GM12892 (cell line): ENCODE data around the gene FABP6.

Experiments used
- DNase-seq: peaks from one replicate; pipeline ENCODE4 v3.0.0; 2011; ENCODE audit not compliant: insufficient read length
- FAIRE-seq: peaks from 2 replicates; lab custom pipeline; 2011; peaks lifted over from hg19 to GRCh38; lab: Jason Lieb, UNC
- POLR2A ChIP-seq: IDR thresholded peaks from 2 replicates; pipeline ENCODE4 v1.6.1; 2011; ENCODE audit warnings: low read depth, low read length, control low read depth
- POLR2AphosphoS5 ChIP-seq: IDR thresholded peaks from 2 replicates; pipeline ENCODE4 v1.6.1; 2011; ENCODE audit warnings: low read depth, low read length, control low read depth
- TAF1 ChIP-seq: IDR thresholded peaks from 2 replicates; pipeline ENCODE4 v1.6.1; 2011; ENCODE audit warnings: low read depth, mild to moderate bottlenecking, control low read depth, low read length, borderline replicate concordance

FABP6 gene

DNA sequence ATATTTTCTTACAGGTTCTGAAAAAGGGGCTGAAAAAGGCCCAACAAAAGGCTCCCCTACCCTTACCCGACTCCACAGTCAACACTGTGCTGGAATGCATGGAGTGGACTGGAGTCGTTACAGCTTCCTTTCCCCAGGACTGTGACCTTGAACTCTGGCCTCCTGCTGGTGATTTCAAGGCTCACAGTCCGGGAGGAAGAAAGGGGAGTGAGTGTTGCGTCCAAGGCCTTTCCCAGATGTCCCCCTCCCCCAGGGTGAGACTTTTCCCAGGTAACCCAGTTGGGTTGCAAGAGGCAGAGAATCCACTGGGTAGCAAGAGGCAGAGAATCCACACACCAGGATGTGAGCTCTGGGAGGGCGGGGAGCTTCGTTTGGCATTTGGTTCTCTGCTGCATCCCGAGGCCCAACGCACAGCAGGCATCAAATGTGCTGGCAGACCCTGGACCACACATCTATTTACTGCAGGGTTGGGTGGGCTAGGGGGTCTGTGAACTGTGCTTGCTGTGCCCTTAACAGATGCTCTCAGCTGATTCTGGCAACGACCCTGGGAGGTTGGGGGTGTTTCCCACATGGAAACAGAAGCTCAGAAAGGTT is 37.5 kb downstream of the FABP6 start:
- DNase-seq (no peak), FAIRE-seq (no peak)
- no peak for TF ChIP-seq POLR2A
- no peak for TF ChIP-seq TAF1
- TF ChIP-seq POLR2AphosphoS5, result no peak

DNA sequence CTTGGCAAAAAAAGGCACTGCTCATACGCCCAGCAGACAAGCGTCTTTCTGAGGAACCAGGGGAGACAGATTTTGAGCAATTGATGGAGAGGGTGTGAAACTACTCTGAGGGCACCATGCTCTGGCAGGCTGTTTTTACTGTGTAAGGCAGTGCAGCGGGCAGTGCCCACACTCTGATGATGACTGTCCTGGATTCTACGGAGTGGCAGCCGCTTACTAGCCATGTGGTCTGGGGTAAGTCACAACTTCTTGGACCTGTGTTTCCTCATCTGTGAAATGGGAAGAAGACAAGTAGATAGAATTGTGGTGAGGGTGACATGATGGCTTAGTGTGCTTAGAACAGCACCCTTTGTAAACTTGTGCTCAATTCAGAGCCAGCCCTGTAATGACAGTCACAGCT is 38.8 kb downstream of the FABP6 start:
- FAIRE-seq, result no peak
- TF ChIP-seq TAF1, result no peak
- no peak for TF ChIP-seq POLR2A
- no peak for TF ChIP-seq POLR2AphosphoS5
- no peak for DNase-seq

DNA sequence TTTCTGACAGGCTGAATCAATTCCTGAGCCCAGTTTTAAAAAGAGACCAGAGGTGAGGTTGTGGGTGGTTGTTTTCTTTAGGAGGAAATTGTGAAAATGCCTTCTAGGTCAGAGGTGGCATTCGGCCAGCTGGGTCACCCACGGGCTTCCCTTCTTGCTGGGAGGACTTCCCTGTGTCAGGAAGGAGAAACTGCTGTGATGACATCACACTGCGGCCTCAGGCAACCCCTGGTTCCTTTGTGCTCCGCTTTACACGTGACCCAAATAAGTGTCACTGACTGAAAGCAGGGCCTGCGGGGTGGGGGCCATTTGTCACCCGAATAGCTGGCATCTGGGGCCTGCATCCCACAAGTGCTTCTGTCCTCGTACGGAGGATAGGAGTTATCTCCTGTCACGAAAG is 39.7 kb downstream of the FABP6 start:
- DNase-seq, result no peak
- TF ChIP-seq POLR2AphosphoS5 (no peak), POLR2A (no peak), TAF1 (no peak)
- no peak for FAIRE-seq

DNA sequence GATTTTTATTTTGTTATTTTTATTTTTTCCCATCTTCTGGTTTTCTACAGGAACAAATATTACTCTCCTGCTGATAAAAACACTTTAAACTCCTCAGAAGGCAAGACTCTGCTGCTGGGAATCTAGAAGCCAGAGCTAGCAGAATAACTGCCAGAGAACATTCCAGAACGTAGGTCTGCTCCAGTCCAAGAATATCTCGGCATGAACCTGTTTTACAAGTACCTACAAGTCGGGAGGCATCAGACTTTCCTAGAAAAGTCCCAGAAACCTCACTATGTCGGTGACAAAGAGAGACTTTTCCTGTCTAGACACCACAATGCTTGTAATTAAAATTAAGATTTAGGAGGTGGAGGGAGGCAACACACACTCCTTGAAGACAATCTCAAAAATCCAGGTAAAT is 41.4 kb downstream of the FABP6 start:
- no peak for DNase-seq
- TF ChIP-seq TAF1, result no peak
- TF ChIP-seq POLR2AphosphoS5, result no peak
- no peak for TF ChIP-seq POLR2A

DNA sequence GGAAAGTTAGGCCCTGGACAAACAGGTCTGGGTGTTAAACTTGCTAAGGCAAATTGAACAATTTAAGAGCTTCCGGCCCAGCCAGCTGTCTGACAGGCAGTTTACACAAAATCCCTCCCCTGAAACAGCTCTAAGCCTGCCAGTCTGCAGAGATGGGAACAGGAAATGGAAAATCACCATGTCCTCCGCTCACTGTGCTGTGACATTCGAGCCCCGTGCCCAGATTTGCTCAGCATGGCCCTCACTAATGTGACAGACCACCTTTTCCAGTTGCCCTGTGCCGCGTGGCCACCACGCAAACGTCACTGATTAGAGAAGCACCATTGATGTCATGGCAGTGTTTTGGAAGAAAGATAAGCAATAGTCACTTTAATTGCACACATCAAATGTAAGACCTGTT is 42.1 kb downstream of the FABP6 start:
- TF ChIP-seq POLR2AphosphoS5 (no peak), POLR2A (no peak), TAF1 (no peak)
- DNase-seq, result no peak
- FAIRE-seq, result no peak

More for the DNA sequence above, 41.4 kb downstream of the FABP6 start:
- FAIRE-seq, result no peak

DNA sequence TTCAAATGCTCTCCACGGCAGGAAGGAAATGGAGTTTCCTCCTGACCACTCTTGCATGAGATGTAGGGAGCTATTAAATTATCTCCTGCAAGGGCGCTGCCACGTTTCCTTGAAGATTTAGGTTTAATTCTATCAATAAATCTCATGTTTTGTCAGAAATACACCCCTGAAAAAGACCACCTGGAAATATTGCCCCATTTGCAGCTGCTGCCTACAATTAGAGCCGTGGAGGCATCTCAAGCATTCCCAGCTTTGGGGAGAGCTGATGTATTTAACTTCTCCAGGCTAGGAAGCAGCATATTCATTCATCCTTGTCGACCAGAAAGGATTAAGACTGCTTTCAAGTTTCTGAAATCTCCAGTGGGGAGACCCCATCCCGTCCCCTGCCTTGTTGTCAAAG is 42.5 kb downstream of the FABP6 start:
- no peak for FAIRE-seq
- TF ChIP-seq POLR2AphosphoS5 (no peak), POLR2A (no peak), TAF1 (no peak)
- DNase-seq, result no peak

DNA sequence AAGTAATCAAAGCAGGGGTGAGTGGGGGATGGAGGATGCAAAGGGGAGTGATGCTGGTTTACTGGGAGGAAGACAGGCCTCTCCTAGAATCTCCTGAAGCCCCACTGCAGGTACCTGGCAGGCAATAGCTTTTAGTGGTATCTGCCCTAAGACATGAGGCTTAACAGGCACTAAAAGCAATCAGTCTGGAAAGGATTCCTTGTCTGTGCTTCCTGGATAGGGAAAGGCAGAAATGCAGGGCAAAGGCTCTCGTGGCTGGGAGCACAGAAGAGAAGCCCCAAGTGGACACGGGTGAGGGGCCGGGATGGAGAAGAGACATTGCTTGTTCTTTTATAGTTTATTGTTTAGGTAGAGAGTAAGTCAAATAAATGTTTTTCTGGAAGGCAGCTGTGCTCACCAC is 43.0 kb downstream of the FABP6 start:
- DNase-seq (no peak), FAIRE-seq (no peak)
- TF ChIP-seq TAF1 (no peak), POLR2AphosphoS5 (no peak), POLR2A (no peak)

DNA sequence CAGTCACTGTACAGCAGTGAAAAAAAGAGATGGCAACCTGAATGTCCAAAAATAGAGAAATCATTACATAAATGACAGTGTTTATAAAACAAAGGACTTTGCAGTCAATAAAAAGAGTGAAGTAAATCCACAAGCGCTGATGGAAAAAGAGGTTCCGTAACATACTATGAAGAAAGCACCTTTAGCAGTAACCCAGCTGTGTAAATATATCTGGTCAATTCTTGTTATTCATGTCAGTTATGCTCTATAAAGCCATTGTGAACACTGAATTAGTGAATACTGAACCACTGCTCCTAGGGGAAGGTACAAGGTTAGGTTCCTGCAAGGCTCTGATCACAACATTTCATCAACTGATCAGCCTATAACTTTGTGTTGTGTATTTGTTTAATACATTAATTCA is 43.6 kb downstream of the FABP6 start:
- DNase-seq (no peak), FAIRE-seq (no peak)
- TF ChIP-seq POLR2A (no peak), TAF1 (no peak), POLR2AphosphoS5 (no peak)

DNA sequence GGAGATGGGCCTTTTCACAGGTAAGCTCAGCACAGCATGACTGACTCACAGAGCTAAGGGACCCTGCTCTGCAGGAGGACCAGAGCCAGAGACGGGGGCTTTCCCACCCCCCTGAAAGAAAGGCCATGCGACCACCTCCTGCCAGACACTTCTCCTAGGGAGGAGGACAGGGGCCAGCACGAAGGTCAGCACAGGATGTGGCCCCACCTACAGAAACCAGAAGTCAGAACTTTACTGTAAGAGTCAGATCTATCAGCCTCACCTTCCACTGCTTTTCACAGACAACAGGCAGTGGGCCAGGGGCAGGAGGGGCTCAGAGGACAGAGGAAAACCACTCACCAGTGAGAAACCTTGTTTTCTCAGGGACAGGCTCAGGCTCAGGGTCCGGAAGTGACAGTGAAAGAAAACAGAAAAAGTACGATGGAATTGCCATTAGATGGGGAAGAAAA is 45.2 kb downstream of the FABP6 start:
- DNase-seq (no peak), FAIRE-seq (no peak)
- TF ChIP-seq POLR2A, result no peak

DNA sequence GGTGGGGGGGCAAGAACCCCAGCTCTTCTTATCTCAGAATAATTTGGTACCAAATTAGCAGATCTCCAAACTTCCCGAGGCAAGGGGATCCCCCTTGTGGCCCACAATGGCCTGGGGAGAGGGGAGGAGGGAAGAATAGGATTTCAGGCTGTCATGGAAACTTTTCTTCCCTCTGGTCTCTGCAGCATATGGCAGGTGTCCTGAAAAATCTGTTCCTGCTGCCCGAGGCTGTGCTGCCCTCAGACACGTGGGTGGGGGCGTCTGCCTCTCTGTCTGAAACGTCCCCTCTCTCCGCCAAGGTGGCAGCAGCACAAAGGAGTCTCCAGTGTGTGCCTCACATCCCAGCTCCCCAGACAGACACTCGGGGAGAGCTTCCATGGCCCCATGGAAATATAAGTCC is 49.0 kb downstream of the FABP6 start:
- TF ChIP-seq POLR2AphosphoS5 (no peak), TAF1 (no peak), POLR2A (no peak)
- FAIRE-seq (no peak), DNase-seq (no peak)

DNA sequence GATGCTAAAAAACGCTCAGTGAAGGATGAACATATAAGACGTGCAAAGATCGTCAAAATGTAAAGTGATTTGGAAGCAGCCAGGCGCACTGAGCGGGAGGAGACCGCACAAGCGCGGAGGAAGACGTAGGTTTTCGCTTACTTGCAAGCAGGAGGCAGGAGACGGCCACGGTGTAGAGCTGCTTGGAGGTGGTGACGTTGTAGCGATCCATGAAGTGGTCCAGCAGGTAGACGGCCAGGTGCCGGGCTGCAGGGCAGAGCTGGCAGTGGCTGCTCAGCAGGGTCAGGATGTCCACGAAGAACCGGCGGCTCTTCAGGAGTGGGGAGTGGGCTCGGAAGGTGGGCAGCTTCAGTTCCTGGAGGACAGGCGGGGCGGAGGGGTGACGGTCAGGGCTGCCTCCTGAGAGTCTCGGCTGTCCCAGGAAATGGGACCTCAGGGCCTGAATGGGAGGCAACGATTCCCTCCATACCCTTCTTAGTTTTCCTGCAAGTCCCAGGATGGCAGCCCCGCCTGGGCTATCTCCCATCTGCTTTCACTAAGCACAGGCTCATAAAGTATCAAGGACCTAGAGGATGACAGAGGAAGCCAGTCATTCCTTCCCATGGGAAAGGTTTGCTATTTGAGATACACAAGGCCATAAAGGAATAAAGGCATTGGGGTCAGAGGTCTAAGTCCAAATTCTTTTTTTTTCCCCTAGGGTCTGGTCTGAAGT is 51.2 kb downstream of the FABP6 start:
- DNase-seq, result no peak
- FAIRE-seq, result no peak
- TF ChIP-seq POLR2A (no peak), POLR2AphosphoS5 (no peak), TAF1 (no peak)

DNA sequence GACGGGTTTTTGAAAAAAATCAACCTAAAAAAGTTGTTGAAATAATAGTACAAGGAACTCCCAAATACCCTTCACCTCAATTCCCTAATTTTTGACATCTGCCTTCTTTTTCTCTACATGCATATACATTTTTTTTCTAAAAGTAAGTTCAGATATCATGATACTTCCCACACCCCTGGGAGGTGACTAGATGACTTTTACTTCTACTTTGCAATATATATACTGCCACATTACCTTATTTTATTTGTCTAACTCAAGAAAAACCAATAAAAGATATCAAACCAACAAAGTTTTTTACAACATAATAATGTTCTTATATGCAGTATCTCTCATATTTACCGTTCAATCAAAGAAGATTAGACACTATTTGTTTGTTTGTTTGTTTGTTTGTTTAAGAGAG is 52.0 kb downstream of the FABP6 start:
- no peak for FAIRE-seq
- TF ChIP-seq POLR2AphosphoS5 (no peak), POLR2A (no peak), TAF1 (no peak)
- no peak for DNase-seq
